Left cardiac atrium (tissue), 4 donors: ENCODE results near the gene SLC13A2. TPM values are rescaled to one million over a fixed set of nuclear protein-coding genes. Genes with fewer than 3 reads are reported as not detected.

Experiments
- ATAC-seq, 2 donors: fragments of 200-7000 bp; cut with Tn5 transposase; one replicate each; pipeline ENCODE4 v1.9.1; 2020; ENCODE audit warnings: mild to moderate bottlenecking in 2 of 2, moderate library complexity in 2 of 2
- DNase-seq: peaks from one replicate; pipeline ENCODE4 v3.0.0-alpha.2; 2020
- intact Hi-C, 2 donors: fragments of 100-400 bp; cut with DNase I; formaldehyde crosslinking; loops; one replicate each; pipeline versions ENCODE4 v1.14.1 to v1.15.1; 2022 to 2023
- total RNA-seq, 2 donors: library from RNA; stranded (reverse); fragmentation: NEBNext Ultra II Directional; extraction: Animal tissue kit (Norgen Biotek cat#: 25700); gene quantifications; one replicate each; pipeline ENCODE4 v1.2.1, GENCODE V29; 2021
- donor health status: DM: no; HTN: yes; CAD: no.
- donor health status: DM: no; HTN: yes; CAD: no; lungs with severe emphysema.
- donor health status: DM: yes; HTN: yes; CAD: no.
- donor health status: Dilated cardiomyopathy.

The SLC13A2 gene
- total RNA-seq, 2 donors from 2014 or later, result not detected

DNA sequence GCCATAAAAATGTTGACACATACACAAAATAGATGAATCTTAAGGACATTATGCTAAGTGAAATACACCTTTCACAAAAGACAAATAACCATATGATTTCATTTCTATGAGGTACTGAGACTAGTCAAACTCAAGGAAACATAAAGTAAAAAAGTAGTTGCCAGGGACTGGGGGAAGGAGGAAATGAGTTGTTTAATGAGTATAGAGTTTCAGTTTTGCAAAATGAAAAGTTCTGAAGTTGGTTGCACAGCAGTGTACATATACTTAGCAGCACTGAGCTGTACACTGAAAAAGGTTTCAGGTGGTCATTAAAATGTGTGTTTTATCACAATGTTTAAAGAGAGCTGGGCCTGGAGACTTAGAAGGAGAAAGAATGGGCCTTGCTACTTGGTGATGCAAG lies 4.7 kb upstream of the SLC13A2 start:
- DNase-seq (no peak), ATAC-seq (no peak)
- intact Hi-C loops, result no loop called here

DNA sequence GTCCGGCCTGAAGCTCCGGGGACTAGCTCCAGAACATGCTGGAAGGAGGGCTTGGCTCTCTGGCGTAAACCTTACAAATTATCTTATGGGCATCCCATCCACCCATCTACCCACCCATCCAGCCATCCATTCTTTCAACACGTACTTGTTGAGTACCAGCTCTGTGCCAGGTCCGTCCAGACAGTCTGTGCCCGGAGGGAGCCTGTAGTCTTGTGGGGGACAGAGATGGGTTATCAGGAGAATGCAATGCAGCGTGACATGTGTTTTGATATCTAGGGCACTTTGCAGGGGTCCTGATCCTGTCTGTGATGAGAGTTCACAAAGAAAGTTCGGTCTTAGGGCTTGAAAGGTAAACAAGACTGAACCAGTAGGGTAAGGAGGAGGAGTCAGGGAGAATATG lies 4.1 kb upstream of the SLC13A2 start:
- intact Hi-C loops, result no loop called here
- DNase-seq (no peak), ATAC-seq (no peak)

DNA sequence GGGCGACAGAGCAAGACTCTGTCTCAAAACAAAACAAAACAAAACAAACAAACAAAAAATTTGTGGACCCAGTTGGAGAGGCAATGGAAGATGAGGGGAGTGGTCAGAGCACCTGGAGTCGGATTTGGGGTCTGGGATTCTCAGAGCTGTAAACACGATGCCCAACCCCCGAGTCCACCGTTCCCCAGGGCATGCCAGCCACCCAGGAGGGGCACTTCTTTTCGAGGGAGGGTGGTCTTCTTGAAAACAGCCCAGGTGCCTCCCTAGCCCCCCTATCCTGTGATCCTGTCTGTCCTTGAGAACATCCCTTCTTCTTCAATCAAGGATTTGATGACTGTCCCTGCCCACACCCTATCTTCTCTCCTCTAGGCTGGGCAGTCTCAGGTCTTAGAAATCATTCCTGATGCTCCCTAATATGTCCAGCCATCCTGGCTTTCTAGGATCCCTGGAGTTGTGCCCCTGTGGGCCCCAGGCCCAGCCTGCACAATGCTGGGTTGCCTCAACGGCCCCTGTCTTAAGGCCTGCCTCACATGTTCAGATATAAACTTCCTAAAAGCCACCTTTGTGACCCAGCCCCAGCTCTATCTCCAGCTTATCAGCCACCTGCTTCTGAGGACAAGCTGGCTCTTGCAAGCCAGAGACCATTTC lies 3.1 kb upstream of the SLC13A2 start:
- DNase-seq, result no peak
- ATAC-seq, result no peak
- intact Hi-C loops, result no loop called here

DNA sequence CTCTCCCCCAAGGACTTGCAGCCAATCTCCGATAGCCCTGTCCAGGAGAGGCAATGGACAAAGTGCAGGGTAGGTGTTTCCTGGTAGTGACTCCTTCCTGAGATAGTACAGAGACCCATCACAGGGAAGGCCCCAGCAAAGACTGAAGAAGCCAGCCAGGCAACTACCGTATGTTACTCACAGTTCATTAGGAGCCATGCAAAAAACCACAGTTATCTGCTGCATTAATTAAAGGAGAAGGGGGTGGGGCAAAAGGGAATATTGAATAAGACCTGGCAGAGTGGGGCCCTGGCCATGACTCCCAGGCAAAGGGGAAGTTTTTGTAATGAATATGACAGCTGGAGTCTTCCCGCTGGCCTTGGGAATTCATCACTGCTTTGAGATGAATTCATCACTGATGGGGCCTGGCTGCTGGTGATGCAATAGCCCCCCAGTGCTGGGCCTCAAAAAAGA lies 2.5 kb upstream of the SLC13A2 start:
- no peak for ATAC-seq
- no peak for DNase-seq
- intact Hi-C loops, result no loop called here

DNA sequence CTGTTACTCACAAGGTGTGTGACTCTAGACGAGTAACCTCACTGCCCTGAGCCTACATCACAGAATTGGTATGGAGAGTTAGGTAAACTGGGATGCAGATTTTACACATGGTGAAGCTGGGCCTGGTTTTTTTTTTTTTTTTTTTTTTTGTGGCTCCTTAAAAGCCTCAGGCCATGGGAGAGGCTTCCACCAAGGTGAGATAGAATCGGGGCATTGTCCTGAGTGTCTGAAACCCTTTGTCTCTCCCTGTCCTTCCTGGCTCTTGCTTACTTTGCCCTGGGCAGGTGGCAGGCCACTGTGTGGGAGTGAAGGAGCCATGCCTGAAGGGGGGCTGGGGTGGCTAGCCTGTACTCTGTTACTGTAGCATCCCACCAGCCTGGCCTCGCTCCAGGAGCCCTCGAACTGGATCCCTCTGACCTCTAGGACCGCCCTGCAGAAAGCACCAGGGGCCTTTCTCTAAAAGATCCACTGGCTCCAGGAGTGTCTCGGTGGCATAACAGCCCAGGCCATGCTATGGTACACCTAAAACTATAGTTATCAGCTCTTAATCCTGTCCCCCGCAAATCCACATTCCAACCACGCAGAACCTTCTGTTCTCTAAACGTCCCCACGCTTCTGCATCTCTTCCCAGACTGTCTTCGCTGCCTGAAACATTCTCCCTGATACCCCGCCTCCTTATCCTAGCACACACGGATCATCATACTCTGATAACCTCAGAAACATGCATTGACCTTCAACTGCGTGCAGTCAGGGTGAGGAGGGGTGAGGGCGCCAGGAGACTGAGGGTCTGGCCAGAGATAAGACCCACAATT lies 1.7 kb upstream of the SLC13A2 start:
- intact Hi-C loops, result no loop called here
- ATAC-seq, result no peak
- no peak for DNase-seq

DNA sequence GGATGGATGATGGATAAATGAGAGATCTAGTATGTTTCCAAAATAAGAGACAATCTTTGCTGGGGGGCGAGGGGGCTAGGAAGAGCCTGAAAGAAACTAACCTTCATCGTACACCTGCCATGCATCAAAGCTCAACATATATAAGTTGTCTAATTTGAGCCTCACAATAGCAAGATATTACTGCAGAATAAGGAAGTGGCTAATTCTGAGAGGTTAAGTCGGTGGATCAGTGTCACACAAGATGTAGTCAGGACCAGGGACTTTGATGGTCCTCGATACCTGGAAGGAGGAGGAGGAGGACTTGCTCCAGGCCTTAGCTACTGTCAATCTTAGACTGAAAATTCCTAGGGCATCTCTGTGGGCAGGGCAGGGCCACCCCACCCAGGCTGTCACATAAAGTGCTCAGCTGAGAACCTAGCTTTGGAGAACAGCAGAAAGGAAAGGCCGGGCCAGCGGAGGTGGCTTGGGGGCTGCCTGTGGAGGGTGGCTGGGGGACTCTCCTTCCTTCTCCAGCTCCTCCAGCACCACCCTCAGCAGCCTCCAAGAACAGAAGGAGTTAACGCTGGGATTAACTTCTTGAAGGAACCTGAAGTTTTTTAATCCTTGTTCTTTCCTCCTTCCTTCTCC lies 460 bp upstream of the SLC13A2 start:
- intact Hi-C loops, result no loop called here
- DNase-seq, result no peak
- no peak for ATAC-seq

DNA sequence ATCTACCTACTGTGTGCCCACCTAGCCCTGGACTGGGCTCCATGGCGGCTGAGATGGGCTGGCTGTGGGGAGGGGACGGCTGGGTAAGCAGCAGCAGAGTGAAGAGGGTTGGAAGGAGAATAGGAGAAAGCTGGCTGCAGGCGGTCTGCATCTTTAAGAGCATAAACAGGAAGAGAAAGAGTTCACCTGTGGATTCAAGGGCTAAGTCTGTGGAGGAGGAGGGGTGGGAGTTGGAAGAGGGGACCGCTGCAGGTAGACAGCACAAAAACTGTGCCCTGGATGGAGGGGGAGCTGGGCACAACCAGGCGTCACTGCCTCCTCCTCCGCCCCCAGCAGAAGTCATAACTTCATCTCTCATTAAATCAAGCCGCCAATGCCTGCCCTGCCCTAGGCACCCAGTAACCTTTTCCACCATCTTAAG lies 677 bp downstream of the SLC13A2 start:
- intact Hi-C loops, result no loop called here
- ATAC-seq (no peak), DNase-seq (no peak)

DNA sequence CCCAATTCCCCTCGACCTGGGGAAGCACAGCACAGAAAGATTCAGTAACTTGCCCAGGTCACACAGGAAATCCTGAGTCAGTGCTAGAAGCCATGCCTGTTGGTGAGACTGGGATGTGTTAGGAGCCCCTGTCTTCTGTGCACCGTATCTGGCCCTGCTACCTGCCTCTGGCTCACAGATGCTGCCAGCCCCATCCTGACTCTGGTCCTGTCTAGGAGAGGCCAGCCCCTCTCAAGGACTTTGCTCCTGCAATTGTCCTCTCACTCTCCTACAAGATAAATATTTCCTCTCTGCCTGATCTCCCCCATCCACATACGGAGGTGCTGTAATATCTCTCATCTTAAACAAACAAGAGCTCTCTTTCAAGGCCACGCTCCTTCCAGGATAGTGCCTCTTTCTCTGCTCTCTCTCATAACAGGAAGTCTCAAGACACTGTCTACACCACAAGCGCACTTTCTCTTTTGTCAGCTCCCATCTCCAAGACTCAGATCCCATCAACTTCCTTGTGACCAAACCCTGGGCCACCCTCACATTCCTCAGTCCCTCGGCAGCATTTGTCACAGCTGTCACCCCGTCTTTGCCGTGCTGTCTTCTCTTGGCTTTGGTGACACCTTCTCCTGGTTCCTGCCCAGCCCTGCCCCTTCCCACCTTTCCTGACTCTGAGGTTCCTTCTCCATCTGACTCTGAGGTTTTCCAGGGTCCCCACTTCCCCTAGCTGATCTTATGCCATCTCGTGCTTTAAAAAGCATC lies 1.9 kb downstream of the SLC13A2 start:
- no peak for DNase-seq
- ATAC-seq, result no peak
- intact Hi-C loops, result no loop called here

DNA sequence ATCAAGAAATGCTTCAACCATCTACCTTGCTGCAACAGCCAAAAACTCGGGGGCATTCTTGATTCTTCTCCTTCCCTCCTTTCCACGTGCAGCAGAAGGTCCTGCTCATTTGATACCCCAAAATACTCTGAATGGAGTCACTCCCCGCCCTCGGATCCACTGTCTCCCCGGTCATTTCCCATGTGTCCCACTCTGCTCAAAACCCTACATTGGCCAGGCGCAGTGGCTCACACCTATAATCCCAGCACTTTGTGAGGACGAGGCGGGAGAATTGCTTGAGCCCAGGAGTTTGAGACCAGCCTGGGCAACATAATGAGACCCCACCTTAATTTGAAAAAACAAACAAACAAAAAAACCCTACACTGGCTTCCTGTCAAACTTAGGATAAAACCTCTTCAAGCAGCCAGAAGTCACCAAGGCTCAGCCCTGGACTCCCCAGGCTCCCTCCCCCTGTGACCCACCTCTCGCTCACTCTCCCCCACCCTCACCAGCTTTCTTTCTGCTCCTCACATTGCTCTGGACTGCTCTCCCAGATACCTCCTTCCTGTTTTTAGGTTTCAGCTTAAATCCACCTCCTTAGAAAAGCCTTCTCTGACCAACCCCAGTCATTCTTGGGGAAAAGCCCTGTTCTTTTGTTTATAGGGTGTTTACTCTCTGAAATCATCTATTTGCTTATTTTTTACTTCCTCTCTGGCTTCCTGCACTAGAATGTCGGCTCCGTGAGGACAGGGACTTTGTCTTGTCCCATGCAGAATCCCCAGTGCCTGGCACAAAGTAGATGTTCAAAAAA lies 2.8 kb downstream of the SLC13A2 start:
- no peak for ATAC-seq
- DNase-seq, result no peak
- intact Hi-C loops, result no loop called here

DNA sequence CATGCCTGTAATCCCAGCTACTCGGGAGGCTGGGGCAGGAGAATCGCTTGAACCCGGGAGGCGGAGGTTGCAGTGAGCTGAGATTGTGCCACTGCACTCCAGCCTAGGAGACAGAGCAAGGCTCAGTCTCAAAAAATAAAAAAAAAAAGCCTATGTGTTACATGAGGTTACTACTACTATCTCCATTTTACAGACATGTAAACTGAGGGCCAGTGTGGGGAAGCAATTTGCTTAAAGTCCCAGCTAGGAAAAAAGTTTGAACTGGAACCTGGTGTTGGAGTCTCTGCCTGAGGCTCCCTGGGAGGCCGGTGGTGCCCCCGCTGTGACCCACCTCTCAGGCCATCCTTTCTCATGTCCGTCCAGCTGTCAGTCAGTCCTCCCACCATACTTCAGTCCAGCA lies 4.5 kb downstream of the SLC13A2 start:
- intact Hi-C loops, result no loop called here
- no peak for DNase-seq
- ATAC-seq, result no peak

DNA sequence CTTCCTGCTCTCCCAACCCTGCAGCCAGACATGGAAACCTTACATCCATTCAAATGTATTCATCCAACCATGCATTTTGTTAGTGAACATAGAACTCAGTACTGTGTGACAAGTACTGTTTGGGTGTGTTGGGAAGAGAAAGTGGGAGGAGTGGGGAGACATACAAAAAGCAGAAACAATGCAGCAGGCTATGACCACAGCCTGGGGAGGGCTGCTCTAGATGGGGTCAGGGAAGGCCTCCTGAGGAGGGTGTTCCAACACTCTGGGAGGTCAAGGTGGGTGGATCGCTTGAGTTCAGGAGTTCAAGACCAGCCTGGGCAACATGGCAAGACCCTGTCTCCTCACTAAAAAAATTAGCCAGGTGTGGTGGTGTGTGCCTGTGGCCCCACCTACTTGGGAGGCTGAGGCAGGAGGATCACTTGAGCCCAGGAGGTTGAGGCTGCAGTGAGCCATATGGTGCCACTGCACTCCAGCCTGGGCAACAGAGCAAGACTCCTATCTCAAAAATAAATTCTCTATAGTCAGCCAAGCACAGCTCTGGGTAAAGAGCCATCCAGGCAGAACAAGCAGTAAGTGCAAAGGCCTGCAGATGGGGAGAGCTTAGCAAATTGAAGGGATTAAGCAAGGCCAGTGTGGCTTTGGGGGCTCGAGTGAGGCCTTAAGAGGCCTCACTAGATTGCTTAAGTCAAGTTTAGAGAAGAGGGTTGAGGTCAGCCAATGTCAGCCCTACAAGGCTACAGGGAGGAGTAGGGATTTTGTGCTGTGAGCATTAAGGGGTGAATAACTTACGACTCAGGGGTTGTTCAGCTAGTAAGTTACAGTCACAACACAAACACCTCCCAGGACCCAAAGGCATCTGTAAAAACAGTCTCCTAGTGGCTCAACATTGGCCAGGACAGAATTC lies 5.5 kb downstream of the SLC13A2 start:
- DNase-seq (no peak), ATAC-seq (no peak)
- intact Hi-C loops, result no loop called here

DNA sequence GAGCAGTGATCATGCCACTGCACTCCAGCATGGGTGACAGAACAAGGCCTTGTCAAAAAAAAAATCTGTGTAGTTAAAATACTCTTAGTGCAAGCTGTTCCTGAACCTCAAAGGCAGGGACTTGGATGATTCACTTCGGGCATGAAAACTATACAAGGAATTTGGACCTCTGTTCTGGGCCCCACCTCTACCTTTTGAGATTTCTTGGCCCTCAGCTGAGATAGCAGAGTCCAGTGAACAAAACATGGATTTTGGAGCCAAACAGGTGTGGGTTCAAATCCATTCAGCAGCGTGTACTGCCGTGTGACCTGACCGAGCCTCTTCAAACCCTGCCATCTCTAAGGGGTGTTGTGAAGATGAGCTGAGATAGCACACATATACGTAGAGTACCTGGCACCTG lies 6.8 kb downstream of the SLC13A2 start:
- intact Hi-C loops, result no loop called here
- ATAC-seq (no peak), DNase-seq (no peak)

DNA sequence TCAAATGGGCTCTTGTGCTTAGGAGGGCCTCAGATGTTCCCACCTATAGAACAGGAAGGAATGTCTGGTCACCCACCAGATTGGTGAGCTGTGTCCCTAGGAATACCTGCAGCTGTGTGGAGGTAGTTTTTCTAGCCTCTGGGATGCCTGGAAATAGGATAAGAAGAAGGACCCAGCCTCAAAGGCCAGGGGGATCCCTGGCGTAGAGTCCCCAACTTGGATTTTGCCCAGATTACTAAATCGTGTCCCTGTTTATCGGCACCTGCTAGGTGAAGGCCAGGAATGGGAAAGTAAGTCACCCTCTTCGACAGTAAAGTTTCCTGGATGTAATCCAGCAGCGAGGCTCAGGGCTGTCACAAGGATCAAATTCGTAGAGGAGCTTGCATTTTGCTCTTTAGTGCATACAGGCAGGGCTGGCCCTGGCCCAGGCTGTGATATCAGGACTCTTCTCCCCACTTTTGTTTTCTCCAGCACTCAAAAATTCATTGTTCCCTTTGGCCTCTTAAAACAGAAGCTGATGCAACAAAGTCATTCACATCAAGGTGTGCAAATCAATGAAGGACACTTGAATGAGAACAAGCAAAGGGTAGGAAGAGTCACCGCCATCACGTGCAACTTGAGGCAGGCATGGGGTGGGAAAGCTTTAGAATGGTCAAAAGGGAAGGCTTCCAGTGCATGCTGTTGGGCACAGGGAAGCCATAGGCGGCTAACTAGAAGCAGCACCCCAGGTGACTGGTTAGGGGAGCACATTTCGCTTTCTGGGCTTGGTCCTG lies 7.5 kb downstream of the SLC13A2 start:
- intact Hi-C loops, result no loop called here
- ATAC-seq, result no peak
- no peak for DNase-seq

DNA sequence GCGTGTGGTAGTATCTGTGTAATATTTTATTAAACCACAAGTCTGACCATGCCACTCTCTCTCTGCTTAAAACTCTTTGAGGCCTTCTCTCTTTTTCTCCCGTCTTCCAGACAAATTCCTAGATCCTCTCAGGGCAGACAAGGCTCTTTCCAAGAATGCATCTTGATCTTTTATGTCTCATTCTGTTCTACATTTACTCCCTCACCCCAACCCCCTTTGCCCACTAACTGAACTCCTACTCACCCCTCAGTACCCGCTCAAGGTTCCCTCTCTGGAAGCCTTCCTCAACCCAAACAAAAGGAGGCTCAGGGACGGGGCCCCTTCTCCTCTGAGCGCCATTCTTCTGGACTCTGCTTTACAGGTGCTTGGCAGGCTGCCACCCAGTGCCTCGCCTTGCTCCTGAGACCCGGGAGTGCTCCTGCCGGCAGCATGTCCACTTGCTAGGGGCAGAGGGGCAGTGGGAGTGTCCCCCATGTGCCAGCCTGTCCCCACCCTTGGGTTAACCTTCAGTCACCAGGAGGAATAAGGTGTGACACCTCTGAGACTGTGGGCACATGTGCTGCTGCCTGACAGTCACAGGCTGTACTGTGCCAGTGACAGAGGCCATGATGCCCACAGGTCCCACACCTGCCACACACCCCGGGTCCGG lies 9.2 kb downstream of the SLC13A2 start:
- ATAC-seq, result no peak
- no peak for DNase-seq
- intact Hi-C loops, result no loop called here

DNA sequence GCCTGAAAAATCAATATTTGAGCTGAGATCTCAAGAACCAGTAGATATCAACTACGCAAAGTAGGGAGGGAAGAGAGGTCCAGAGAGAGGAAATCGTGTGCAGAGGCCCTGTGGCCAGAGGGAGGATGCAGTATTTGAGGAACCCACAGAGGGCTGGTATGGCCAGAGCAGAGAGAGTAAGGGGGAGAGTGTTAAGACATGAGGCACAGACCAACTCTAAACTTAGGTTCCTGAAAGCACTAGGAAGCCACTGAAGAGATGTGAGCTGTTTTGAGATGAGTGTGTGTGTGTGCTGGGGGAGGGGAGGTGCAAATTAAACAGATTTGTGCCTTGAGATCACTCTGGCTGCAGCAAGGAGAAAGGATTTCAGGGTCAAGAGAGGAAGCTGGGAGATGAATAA lies 10.9 kb downstream of the SLC13A2 start:
- DNase-seq (no peak), ATAC-seq (no peak)
- intact Hi-C loops, result no loop called here

DNA sequence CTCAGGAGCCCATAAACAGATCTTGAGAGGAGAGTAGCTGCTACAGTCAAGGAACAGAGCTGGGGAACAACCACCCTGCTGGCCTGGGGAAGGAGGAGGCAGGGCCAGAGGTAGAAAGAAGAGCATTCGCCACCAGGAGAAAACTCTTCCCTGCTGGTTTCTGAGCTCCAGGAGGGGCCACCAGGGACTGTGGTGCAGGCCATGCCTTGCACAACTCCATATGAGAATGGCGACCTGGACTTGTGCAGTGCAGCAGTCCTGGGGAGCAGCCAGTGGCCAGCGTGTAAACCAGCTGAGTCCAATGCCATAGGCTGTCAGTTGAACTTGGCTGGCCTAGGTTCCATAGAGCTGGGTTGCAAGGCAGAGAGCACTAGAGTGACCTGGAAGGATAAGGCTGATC lies 11.6 kb downstream of the SLC13A2 start:
- DNase-seq (no peak), ATAC-seq (no peak)
- intact Hi-C loops, result no loop called here
